GM23338 (cell line): ENCODE data around the gene ADGRL3.

Source experiments
- EZH2 ChIP-seq: fragments of 200-600 bp; sonication (generic); IDR thresholded peaks from one replicate; pipeline ENCODE4 v1.8.0; 2017; ENCODE audit warnings: antibody characterized with exemption, mild to moderate bottlenecking, low read depth; ENCODE audit not compliant: unreplicated experiment
- EZH2phosphoT487 ChIP-seq: fragments of 200-600 bp; sonication (generic); IDR thresholded peaks from one replicate; pipeline ENCODE4 v1.8.1; 2018; ENCODE audit warnings: antibody characterized with exemption; ENCODE audit not compliant: unreplicated experiment
- JUNB ChIP-seq: IDR thresholded peaks from one replicate; pipeline ENCODE4 v1.6.1; 2016; ENCODE audit warnings: antibody characterized with exemption; ENCODE audit not compliant: unreplicated experiment
- NANOG ChIP-seq: IDR thresholded peaks from 2 replicates; pipeline ENCODE4 v1.6.1; 2016; ENCODE audit warnings: antibody characterized with exemption, borderline replicate concordance
- POLR2AphosphoS5 ChIP-seq: IDR thresholded peaks from 2 replicates; pipeline ENCODE4 v1.6.1; 2016; ENCODE audit warnings: antibody characterized with exemption, low read depth
- STAT1 ChIP-seq: IDR thresholded peaks from one replicate; pipeline ENCODE4 v1.6.1; 2016; ENCODE audit warnings: antibody characterized with exemption; ENCODE audit not compliant: unreplicated experiment
- ZNF114 ChIP-seq: fragments of 250-450 bp; sonication (Bioruptor Pico); IDR thresholded peaks from 2 replicates; pipeline ENCODE4 v1.5.0; 2020; ENCODE audit warnings: mild to moderate bottlenecking, moderate library complexity
- TF ChIP-seq, protein P1 (sequence below), 2 experiments: fragments of 200-600 bp in 1 of 2; sonication (generic) in 1 of 2; conservative IDR thresholded peaks; 2 replicates each; pipeline versions ENCODE4 v1.5.1 to v1.6.1; 2016 to 2017; ENCODE audit warnings: antibody characterized with exemption in 2 of 2, low read depth in 2 of 2, mild to moderate bottlenecking in 2 of 2, moderate library complexity in 1 of 2
- TF ChIP-seq, protein P2 (sequence below): IDR thresholded peaks from one replicate; pipeline ENCODE4 v1.6.1; 2018; ENCODE audit warnings: antibody characterized with exemption; ENCODE audit not compliant: unreplicated experiment

DNA sequence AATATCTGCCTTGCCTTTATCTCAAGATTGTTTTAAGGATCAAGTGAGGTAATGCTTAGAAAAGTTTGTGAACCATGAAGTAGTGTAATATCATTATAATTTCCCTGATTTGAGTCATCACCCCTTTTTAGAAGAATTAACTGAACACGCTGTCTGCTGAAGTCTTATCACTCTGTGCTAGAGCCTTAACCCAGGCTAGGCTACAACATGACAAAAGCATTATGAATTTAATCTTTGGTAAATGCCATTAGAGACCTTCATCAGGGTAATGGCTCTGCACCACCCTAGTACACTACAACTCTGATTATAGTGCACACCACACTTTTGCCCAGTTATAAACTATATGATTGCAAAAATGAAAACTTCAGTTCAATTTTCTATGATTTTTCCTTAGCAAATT, 118.3 kb downstream of the ADGRL3 start:
- TF ChIP-seq, protein P1, sequence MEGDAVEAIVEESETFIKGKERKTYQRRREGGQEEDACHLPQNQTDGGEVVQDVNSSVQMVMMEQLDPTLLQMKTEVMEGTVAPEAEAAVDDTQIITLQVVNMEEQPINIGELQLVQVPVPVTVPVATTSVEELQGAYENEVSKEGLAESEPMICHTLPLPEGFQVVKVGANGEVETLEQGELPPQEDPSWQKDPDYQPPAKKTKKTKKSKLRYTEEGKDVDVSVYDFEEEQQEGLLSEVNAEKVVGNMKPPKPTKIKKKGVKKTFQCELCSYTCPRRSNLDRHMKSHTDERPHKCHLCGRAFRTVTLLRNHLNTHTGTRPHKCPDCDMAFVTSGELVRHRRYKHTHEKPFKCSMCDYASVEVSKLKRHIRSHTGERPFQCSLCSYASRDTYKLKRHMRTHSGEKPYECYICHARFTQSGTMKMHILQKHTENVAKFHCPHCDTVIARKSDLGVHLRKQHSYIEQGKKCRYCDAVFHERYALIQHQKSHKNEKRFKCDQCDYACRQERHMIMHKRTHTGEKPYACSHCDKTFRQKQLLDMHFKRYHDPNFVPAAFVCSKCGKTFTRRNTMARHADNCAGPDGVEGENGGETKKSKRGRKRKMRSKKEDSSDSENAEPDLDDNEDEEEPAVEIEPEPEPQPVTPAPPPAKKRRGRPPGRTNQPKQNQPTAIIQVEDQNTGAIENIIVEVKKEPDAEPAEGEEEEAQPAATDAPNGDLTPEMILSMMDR (conservative IDR thresholded peaks at IDR 0.05; ENCODE audit: low read depth in 2 of 2), result no peak
- TF ChIP-seq JUNB (no peak), EZH2 (no peak), EZH2phosphoT487 (no peak), POLR2AphosphoS5 (no peak), ZNF114 (no peak), NANOG (no peak), STAT1 (no peak)
- TF ChIP-seq, protein P2, sequence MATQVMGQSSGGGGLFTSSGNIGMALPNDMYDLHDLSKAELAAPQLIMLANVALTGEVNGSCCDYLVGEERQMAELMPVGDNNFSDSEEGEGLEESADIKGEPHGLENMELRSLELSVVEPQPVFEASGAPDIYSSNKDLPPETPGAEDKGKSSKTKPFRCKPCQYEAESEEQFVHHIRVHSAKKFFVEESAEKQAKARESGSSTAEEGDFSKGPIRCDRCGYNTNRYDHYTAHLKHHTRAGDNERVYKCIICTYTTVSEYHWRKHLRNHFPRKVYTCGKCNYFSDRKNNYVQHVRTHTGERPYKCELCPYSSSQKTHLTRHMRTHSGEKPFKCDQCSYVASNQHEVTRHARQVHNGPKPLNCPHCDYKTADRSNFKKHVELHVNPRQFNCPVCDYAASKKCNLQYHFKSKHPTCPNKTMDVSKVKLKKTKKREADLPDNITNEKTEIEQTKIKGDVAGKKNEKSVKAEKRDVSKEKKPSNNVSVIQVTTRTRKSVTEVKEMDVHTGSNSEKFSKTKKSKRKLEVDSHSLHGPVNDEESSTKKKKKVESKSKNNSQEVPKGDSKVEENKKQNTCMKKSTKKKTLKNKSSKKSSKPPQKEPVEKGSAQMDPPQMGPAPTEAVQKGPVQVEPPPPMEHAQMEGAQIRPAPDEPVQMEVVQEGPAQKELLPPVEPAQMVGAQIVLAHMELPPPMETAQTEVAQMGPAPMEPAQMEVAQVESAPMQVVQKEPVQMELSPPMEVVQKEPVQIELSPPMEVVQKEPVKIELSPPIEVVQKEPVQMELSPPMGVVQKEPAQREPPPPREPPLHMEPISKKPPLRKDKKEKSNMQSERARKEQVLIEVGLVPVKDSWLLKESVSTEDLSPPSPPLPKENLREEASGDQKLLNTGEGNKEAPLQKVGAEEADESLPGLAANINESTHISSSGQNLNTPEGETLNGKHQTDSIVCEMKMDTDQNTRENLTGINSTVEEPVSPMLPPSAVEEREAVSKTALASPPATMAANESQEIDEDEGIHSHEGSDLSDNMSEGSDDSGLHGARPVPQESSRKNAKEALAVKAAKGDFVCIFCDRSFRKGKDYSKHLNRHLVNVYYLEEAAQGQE, result no peak
